ENCODE data around the gene EXD1. TPM values are rescaled to one million over a fixed set of nuclear protein-coding genes. Genes with fewer than 3 reads are reported as not detected.
A peak's percentile ranks its signal among the peaks of the same experiment; 100 is the strongest.

Gene EXD1, protein sequence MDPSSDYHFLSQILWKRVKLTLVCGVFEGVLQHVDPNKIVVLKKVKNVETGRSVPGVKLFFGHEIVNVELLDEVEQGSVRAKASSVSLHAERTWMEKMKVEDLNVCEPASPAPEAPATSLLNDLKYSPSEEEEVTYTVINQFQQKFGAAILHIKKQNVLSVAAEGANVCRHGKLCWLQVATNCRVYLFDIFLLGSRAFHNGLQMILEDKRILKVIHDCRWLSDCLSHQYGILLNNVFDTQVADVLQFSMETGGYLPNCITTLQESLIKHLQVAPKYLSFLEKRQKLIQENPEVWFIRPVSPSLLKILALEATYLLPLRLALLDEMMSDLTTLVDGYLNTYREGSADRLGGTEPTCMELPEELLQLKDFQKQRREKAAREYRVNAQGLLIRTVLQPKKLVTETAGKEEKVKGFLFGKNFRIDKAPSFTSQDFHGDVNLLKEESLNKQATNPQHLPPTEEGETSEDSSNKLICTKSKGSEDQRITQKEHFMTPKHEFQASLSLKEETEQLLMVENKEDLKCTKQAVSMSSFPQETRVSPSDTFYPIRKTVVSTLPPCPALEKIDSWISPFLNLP
- total RNA-seq = not detected

GRCh38 chr15:41230650-41231421, at the start of gene EXD1, which contains the start of gene CHP1:
EXD1 (minus strand) TSS chr15:41230757; CDS start chr15:41226575, 4,182 bp downstream.
CHP1 (plus strand) TSS chr15:41231268; CDS start chr15:41231383, 115 bp downstream.
- H3K36me3 ChIP-seq = no peaks in the 10 kb centered on the region
- H3K4me3 ChIP-seq = peak within 1 kb of the TSS; percentile 70 to 89
- peak within 1 kb of the TSS; percentile 80 to 96 for H3K27ac ChIP-seq
- intact Hi-C loops (cut with DNase I) = loop anchor here (1.0 to 5.0 kb wide), 9 partner anchors 52 to 1281 kb away; partner anchors contain the start of genes CCDC32, INO80, NUSAP1 and OIP5
- H3K4me1 ChIP-seq = peaks cover 0 to 23% of the 10 kb centered on the region in 2 donors
- H3K27me3 ChIP-seq = no peaks in the 10 kb centered on the region
- DNase-seq (ENCODE audit: low spot score in 2 of 2) = peak; percentile 89 to 99
- TF ChIP-seq, protein P1, sequence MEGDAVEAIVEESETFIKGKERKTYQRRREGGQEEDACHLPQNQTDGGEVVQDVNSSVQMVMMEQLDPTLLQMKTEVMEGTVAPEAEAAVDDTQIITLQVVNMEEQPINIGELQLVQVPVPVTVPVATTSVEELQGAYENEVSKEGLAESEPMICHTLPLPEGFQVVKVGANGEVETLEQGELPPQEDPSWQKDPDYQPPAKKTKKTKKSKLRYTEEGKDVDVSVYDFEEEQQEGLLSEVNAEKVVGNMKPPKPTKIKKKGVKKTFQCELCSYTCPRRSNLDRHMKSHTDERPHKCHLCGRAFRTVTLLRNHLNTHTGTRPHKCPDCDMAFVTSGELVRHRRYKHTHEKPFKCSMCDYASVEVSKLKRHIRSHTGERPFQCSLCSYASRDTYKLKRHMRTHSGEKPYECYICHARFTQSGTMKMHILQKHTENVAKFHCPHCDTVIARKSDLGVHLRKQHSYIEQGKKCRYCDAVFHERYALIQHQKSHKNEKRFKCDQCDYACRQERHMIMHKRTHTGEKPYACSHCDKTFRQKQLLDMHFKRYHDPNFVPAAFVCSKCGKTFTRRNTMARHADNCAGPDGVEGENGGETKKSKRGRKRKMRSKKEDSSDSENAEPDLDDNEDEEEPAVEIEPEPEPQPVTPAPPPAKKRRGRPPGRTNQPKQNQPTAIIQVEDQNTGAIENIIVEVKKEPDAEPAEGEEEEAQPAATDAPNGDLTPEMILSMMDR (IDR thresholded peaks at IDR 0.05) = peak; percentile 97 to 99 (median 99)
- no peaks in the 10 kb centered on the region for H3K9me3 ChIP-seq

DNA sequence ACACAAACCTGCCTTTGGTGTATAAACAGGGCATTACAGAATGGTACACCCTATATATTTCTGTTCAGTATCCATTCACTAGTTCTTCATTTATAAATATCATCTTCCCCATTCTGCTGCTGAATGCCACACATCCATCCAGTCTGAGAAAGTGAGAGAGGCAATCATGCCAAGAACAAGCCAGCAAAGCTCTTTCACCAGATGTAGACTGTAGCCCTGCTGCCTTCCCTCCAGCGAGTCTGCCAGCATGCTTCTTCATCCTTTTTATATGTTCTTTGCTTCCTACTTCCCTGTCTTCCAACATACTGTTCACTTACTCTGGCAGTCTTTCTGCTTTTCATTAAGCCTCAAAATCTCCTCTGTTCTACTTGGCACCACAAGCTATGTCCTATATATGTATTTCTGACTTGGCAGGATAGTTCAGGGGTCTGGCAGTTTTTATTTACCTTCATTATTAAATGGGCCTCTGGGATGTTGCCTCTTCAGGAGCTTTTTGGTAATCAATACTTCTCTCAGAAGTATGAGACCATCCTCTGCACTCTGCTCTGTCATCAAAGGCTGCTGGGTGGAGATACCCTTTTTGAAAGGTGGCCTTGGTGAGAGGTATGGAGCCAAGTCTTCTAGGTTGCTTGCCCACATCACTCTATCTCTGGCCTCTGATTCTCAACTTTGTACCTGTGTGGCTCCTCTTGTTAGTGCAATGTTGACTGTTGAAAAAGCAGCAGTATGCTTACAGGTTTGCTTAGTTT, 49.2 kb upstream of the EXD1 start:
- no peaks in the 10 kb centered on the region for H3K9me3 ChIP-seq
- no peak overlapping the region for H3K27ac ChIP-seq
- no peak for DNase-seq (ENCODE audit: low spot score in 2 of 2)
- intact Hi-C loops (cut with DNase I) = loop anchor here (5.0 kb wide), 1 partner anchor 1497 kb away; the partner anchor contains the start of gene FSIP1
- no peaks in the 10 kb centered on the region for H3K4me1 ChIP-seq
- H3K36me3 ChIP-seq = peaks cover 19 to 32% of the 10 kb centered on the region in 2 donors
- no peaks in the 10 kb centered on the region for H3K27me3 ChIP-seq
- TF ChIP-seq, protein P1 (IDR thresholded peaks at IDR 0.05) = no peak
- no peak overlapping the region for H3K4me3 ChIP-seq

GRCh38 chr15:41278319-41278718, 47.8 kb upstream of the EXD1 start:
- Histone ChIP-seq H3K9me3 (no peaks in the 10 kb centered on the region), H3K4me3 (no peak overlapping the region), H3K27ac (no peak overlapping the region), H3K27me3 (no peaks in the 10 kb centered on the region), H3K4me1 (no peaks in the 10 kb centered on the region), H3K36me3 (peaks cover 27 to 44% of the 10 kb centered on the region in 2 donors)
- TF ChIP-seq, protein P1 (IDR thresholded peaks at IDR 0.05) = no peak
- no peak for DNase-seq (ENCODE audit: low spot score in 2 of 2)
- intact Hi-C loops (cut with DNase I) = no loop called here

GRCh38 chr15:41276831-41277230, 46.3 kb upstream of the EXD1 start:
- Histone ChIP-seq H3K4me1 (no peaks in the 10 kb centered on the region), H3K27ac (no peak overlapping the region), H3K27me3 (no peaks in the 10 kb centered on the region), H3K4me3 (no peak overlapping the region), H3K36me3 (peaks cover 37 to 54% of the 10 kb centered on the region in 2 donors), H3K9me3 (no peaks in the 10 kb centered on the region)
- TF ChIP-seq, protein P1 (IDR thresholded peaks at IDR 0.05) = no peak
- DNase-seq (ENCODE audit: low spot score in 2 of 2) = no peak
- intact Hi-C loops (cut with DNase I) = no loop called here

- H3K36me3 ChIP-seq = peaks cover 35 to 50% of the 10 kb centered on the region in 2 donors
Measured at GRCh38 chr15:41269887-41270286, 39.3 kb upstream of the EXD1 start.

More at GRCh38 chr15:41269887-41270286, 39.3 kb upstream of the EXD1 start:
- no peak overlapping the region for H3K27ac ChIP-seq
- no peak overlapping the region for H3K4me3 ChIP-seq
- TF ChIP-seq, protein P1 (IDR thresholded peaks at IDR 0.05) = no peak
- H3K27me3 ChIP-seq = no peaks in the 10 kb centered on the region
- H3K4me1 ChIP-seq = no peaks in the 10 kb centered on the region
- intact Hi-C loops (cut with DNase I) = no loop called here
- DNase-seq (ENCODE audit: low spot score in 2 of 2) = no peak
- H3K9me3 ChIP-seq = no peaks in the 10 kb centered on the region
